Endometrial microvascular endothelial cells (primary cell): Measurements from ENCODE around the gene ZNF428. TPM values are rescaled to one million over a fixed set of nuclear protein-coding genes. Genes with fewer than 3 reads are reported as not detected.
"Not testable (repeated sequence)": the region's sequence is repeated elsewhere in the genome, so short reads cannot be mapped to it uniquely, and the experiment has no call there.

Experiments used
- in situ Hi-C: cut with HindIII; loops from 2 replicates; pipeline ENCODE4 v1.10.0; 2017; ENCODE audit warnings: low sequenced_read_pairs, low pct_unique_long_range_greater_than_20kb; ENCODE audit errors: inconsistent ontology term
- total RNA-seq: library from RNA; depleted of rRNA; stranded (reverse); fragments of >200 nt; gene quantifications from one replicate; pipeline ENCODE4 v1.2.3, GENCODE V29; 2015; ENCODE audit errors: inconsistent ontology term

Gene ZNF428, protein sequence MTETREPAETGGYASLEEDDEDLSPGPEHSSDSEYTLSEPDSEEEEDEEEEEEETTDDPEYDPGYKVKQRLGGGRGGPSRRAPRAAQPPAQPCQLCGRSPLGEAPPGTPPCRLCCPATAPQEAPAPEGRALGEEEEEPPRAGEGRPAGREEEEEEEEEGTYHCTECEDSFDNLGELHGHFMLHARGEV
- total RNA-seq, result 62.4 TPM

DNA sequence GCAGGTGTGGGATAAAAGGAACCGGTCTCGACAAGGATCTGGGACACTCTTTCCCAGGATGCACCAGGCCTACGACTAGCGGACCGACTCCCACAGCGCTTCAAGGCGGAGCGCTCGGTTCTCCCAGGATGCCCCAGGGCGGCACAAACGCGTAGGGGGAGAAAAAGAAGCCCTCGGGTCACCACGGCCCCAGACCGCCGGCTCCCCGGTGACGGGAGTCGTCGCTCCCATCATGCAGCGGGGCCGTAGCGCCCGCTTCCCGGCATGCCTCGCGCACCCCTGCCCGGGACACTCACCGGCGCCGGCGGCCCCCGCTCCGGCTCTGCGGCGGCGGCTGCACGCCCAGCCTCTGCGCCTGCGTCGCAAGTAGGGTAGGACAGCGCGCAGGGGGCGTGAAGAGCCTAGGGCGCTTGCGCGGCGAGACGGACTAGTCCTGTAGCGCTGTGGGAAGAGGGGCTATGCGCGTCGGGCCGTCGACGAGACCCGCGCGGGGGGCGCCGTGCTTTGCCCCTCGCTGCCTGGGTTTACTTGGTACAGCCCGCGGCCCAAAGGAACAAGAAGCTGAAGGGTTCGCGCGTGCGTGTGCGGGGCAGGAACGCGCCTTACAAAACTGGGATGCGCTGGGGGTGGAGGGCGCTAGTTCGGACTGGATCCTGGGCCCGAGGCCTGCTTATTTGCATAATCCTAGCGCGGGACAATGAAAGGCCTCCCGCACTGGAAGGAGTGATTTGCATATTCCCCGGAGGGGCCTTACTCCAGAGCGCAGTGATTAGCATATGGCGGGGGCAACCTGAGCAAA, at the start of gene ZNF428:
Gene ZNF428 (minus strand): TSS at position 368 of the 799 bp plus-strand sequence. CDS start 5,325 bp downstream, outside the sequence.
- in situ Hi-C loops, result no loop called here

DNA sequence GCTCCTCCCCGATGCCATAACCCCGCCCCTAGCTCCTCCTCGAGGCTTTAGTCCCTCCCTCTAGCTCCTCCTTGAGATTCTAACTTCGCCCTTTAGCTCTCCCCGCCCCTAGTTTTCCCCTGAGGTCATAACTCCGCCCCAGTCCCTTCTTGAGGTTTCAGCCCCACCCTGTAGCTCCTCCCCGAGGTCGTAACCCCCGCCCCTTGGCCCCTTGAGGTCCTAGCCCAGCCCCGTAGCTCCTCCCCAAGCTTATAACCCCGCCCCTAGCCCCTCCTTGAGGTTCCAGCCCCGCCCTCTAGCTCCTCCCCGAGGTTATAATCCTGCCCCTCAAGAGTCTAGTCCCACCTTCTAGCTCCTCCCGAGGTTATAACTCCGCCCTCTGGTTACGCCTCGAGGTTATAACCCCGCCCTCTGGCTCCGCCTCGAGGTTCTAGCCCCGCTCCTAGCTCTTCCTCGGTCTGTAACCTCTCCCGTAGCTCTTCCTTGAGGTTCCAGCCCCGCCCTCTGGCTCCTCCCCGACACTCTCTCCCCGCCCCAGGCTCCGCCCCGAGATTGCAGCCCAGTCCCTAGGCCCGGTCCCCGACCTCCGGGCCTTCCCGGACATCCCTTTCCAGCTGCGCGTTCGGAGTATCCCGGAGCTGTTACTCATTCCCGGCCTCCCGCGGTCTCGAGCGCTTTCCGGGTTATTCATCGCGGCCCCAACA, 49.1 kb upstream of the ZNF428 start:
- in situ Hi-C loops, result no loop called here

DNA sequence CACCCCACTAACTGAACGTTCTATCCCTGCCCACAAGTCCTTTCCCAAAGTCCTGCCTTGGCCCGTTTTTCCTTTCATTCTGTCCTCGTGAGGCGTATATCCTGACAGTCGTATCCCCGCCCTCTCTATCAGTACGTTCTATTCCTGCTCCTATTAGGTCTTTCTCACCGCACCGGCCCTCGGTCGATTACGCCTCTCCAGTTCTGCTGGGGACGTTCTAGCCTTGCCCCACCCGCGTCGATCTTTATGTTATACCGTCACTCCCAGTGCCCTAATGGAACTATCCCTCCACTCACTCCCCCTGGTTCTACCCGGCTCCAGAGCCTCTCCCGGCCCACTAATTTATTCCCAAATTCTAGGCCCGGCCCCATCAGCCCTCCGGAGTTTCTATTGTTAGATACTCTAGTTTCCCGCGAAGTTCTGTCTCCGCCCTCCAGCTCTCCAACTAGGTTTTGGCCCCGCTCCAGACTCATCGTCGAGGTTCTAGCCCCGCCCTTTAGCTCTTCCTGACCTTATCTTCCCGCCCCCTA, 48.5 kb upstream of the ZNF428 start:
- in situ Hi-C loops, result no loop called here

DNA sequence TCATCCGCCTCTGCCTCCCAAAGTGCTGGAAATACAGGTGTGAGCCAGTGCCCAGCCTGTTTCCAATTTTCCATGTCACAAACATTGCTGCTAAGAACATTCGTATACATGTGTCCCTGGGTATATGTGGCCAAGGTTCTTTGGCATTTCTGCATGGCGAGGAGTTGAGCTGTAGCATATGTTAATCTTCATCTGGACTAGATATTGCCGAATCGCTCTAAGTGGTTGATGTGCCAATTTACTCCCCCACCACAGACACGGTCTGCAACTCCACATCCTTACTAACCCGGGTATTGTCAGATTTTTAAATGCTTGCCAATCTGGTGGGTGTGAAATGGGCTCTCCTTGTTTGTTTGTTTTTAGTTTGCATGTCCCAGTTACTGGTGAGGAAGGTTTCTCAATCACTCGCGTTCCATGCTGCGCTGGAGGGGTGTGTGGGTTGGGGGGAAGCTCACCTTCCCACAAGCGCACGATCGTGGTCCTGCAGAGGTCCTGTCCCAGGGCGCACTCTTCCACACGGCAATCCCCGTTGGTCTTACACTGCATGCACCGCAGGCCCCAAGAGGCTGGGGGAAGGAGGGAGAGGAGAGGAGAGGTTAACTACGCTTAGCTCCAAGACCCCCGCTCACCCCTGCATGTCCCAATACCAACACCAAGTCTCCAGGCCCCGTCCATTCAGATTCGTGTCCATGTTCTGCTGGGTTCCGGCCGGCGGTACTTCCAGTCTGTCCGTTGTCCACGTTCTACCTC, 47.9 kb upstream of the ZNF428 start:
- in situ Hi-C loops, result no loop called here

DNA sequence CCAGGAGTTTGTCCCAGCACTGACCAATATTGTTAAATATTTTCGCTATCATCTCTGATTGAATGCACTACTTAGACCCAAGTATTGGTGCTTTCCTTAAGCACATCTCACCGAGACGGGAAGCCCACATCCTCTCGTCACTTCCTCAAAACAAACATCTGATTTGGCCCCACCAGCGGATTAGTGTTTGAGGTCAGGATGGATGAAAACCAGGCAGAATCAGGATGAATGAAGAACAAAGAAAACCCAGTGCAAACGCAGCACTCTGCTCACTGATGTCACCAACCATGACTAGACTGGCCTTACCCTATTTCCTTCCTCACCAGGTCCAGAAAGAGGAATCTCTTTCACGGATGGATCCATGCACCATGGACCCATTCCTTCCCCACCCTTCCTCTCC, 44.6 kb upstream of the ZNF428 start:
- in situ Hi-C loops, result no loop called here

DNA sequence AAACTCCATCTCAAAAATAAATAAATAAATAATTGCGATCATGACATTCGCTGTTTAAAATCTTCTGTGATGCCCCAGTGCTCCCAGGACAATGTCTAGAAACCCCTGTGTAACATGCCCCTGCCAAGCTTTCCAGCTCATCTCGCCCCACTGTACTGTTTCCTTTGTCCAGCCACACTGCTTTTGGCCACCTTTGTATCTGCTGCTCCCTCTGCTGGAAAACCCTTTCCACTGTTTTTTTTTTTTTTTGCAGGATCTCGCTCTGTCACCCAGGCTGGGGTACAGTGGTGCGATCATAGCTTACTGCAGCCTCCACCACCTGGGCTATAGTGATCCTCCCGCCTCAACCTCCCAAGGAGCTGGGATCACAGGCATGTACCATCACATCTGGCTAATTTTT, 43.1 kb upstream of the ZNF428 start:
- in situ Hi-C loops, result no loop called here

DNA sequence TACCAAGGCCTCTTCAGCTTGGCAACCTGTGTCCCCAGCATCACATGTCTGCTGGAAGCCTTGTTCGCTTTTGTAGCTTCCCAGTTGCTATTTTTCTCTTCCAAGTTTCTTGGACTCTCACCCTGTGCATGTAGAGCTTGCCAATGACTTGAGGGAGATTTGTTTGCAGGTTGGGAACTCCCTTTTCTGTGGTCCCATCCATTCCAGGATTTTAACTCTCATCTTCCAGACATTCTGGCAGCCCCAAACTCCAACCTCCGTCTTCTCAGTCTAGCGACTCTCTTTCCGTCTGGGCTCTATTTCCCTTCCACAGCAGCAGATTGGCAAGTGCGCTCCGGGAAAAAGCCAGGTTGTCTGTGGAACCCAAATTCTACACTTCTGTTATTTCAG, 41.5 kb upstream of the ZNF428 start:
- in situ Hi-C loops, result no loop called here

DNA sequence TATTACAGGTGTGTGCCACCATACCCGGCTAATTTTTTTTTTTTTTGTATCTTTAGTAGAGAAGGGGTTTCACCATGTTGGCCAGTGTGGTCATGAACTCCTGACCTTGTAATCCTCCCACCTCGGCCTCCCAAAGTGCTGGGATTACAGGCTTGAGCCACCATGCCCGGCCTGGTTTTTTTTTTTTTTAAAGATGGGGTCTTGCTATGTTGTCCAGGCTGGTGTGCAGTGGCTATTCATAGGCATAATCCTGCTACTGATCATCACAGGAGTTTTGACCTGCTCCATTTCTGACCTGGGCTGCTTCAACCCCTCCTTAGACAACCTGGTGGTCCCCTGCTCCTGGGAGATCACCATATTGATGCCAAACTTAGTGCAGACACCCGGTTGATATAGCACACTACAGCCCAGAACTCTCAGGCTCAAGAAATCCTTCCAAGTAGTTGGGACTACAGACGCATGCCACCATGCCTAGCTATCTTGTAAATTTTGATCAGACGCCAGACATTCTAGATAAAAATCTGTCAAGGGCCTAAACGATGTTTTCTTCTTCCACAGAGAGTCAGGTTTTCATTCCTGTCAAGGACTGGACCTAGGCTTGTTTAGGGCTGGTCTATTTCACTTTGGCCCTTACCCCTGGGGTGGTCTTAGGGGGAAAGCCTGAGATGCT, 41.0 kb upstream of the ZNF428 start:
- in situ Hi-C loops, result no loop called here

DNA sequence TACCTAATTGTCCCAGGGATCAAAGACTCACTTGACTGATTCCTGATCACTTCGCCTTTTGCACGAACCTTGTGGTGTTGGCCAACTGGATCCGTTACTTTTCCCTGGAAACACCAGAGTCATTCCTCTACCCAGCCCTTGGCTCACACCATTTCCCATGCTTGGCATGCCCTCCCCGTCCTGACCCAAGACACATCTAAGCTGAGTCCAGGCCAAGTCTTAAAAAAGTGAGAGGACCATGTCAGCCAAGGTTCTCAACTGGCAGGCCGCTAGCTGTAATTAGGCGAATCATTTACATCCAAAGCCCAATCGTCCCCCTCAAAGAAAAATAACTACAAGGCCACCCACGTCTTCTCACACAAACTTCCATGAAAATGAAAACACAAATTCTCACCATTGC, 39.1 kb upstream of the ZNF428 start:
- in situ Hi-C loops, result no loop called here

DNA sequence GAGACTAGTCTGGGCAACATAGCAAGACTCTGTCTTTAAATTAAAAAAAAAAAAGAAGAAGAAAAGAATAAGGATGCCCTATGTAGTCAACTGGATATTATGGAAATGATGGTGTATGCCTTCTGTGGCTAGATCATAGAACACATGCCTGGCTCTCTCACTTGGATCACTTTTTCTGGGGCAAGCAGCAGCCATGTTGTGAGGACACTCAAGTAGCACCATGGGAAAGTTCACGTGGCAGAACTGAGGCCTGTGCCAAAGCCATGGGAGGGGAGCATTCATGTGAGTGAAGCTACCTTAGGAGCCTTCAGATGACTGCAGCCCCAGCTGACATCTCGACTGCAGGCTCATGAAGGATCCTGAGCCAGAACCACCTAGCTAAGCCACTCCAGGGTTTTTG, 38.6 kb upstream of the ZNF428 start:
- in situ Hi-C loops, result no loop called here

DNA sequence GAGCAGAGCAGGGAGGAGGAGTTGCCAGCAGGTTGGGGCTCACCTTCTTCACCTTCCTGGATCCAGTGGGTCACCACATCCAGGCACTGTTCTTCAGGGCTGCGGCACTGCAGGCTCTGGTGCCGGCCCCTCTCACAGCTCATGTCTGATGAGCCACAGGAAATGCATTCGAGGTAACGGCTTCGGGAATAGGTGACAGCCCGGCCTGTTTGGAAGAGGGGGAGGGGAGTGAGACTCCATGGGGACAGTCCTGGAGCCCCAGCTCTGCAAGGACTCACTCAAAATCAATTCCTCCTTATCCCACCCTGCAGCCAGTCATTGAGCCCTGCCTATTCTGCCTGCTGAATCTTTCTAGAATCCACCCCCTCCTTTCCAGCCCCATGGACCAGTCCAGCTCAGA, 37.0 kb upstream of the ZNF428 start:
- in situ Hi-C loops, result no loop called here

DNA sequence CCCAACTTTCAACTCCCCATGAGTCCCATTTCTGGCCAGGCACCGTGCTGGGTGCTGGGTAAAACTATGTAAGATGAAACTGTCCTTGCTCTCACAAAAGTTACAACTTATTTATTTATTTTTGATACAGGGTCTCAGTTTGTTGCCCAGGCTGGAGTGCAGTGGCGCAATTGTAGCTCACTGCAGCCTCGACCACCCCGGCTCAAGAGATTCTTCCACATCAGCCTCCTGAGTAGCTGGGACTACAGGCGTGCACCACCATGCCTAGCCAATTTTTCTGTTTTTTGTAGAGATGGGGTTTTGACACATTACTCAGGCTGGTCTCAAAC, 33.1 kb upstream of the ZNF428 start:
- in situ Hi-C loops, result no loop called here

DNA sequence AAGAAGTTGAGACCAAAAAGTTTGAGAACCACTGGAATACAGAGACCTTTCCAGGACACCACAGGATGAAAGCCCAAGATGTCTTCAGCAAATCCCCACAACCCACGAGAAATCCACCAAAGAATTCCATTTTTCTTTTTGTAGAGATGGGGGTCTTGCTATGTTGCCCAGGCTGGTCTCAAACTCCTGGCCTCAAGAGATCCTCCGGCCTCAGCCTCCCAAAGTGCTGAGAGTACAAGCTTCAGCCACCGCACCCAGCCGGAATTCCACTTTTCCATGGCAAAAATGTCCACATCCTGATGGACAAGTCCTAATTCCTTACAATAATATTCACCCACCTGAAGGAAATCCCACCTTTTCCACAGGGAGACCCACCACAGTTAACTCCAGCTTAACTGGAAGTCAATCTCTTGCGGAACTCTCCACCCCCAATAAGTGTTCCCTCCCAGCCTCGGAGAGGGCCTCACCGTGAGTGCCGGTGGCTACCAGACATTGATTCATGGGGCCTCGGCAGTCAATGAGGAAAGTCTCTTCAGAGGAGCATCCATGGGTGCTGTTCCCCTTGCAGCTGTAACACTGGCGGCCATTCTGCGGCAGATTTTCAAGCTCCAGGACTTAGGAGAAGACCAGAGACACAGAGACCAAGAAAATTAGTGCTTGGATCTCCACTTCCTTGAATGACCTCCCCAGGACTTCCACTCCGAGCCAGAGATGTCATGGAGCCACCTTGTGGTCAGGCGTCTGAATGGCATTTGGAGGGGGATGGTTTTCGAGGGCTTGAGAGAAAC, 32.5 kb upstream of the ZNF428 start:
- in situ Hi-C loops, result no loop called here

DNA sequence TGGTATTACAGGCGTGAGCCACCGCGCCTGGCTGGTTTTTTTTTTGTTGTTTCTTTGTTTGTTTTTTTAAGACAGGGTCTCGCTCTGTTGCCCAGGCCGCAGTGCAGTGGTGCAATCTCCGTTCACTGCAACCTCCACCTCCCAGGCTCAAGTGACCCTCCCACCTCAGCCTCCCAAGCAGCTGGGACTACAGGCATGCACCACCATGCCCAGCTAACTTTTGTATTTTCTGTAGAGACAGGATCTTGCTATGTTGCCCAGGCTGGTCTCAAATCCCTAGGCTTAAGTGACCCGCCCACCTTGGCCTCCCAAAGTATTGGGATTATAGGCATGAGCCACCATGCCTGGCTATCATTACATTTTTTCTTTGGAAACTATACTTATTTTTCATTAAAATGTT, 30.8 kb upstream of the ZNF428 start:
- in situ Hi-C loops, result not testable (repeated sequence)

DNA sequence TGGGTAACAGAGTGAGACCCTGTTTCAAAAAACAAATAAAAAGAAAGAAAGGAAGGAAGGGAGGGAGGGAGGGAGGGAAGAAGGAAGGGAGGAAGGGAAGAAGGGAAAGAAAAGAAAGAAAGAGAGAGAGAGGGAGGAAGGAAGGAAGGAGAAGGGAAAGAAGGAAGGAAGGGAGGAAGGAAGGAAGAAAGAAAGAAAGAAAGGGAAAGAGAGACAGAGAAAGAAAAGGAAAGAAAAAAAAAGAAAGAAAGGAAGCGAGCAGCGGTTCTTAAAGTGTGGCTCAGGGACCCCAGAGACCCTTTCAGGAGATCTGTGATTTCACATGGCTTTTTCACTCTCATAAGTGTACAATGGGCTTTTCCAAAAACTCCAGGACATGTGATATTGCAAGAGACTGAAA, 30.1 kb upstream of the ZNF428 start:
- in situ Hi-C loops, result no loop called here

DNA sequence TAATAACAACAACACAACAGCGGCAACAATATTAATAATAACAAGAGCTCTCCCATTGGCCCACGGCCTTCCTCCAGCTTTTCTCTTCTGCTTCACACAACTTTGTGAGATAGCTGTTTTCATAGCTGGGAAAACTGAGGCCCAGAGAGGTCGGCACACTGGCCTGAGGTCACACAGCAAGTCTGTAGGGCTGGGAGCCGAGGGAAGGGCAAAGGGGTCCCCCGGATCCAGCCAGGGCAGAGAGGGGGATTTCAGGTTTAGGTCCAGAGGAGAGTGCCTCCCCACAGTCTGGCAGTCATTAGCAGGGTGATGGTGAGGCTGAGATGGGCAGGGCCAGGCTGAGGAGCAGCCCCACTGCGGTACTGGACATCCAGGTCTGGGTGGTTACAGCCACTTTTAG, 29.2 kb upstream of the ZNF428 start:
- in situ Hi-C loops, result no loop called here

DNA sequence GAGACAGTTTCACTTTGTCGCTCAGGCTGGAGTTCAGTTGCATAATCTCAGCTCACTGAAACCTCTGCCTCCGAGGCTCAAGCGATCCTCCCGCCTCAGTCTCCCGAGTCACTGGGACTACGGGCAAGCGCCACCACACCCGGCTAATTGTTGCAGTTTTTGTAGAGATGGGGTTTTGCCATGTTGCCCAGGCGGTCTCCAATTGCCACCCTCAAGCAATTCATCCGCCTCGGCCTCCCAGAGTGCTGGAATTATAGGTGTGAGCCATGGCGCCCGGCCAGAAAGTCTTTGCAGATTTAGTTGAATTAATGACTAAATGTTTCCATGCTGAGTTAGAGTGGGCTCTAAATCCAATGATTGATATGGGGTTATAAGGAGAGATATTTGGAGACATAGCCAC, 24.8 kb upstream of the ZNF428 start:
- in situ Hi-C loops, result no loop called here

DNA sequence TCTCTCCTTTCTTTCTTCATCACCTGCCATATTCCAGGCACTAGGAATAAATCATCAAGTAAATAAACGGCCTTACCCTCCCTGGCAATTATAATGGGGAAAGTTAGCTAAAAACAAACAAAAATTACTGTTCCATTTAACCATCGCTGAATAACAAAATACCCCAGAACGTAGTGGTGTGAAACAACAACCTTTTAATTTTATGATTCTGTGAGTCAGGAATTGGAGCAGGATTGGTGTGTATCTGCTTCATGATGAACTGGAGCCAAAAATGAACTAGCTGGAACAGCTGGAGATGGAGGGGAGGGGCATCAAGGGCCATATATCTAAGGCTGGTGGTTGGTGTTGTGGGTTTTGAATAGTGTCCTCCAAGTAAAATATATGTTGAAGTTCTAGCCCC, 23.9 kb upstream of the ZNF428 start:
- in situ Hi-C loops, result no loop called here
